ENCODE data around the gene WBP11. TPM values are rescaled to one million over a fixed set of nuclear protein-coding genes. Genes with fewer than 3 reads are reported as not detected.

Gene WBP11
- total and polyA plus RNA-seq, 2 of the 13 experiments (the other 11 are each of a cell fraction or from before 2014, with no cell fraction given) = 7.6 to 31.0 TPM

- TF ChIP-seq, protein P1, sequence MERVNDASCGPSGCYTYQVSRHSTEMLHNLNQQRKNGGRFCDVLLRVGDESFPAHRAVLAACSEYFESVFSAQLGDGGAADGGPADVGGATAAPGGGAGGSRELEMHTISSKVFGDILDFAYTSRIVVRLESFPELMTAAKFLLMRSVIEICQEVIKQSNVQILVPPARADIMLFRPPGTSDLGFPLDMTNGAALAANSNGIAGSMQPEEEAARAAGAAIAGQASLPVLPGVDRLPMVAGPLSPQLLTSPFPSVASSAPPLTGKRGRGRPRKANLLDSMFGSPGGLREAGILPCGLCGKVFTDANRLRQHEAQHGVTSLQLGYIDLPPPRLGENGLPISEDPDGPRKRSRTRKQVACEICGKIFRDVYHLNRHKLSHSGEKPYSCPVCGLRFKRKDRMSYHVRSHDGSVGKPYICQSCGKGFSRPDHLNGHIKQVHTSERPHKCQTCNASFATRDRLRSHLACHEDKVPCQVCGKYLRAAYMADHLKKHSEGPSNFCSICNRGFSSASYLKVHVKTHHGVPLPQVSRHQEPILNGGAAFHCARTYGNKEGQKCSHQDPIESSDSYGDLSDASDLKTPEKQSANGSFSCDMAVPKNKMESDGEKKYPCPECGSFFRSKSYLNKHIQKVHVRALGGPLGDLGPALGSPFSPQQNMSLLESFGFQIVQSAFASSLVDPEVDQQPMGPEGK (CRISPR knock-in tag; IDR thresholded peaks at IDR 0.05) = peak; percentile 37; the same call in 1 of the 2 replicates
- TF ChIP-seq, protein P2, sequence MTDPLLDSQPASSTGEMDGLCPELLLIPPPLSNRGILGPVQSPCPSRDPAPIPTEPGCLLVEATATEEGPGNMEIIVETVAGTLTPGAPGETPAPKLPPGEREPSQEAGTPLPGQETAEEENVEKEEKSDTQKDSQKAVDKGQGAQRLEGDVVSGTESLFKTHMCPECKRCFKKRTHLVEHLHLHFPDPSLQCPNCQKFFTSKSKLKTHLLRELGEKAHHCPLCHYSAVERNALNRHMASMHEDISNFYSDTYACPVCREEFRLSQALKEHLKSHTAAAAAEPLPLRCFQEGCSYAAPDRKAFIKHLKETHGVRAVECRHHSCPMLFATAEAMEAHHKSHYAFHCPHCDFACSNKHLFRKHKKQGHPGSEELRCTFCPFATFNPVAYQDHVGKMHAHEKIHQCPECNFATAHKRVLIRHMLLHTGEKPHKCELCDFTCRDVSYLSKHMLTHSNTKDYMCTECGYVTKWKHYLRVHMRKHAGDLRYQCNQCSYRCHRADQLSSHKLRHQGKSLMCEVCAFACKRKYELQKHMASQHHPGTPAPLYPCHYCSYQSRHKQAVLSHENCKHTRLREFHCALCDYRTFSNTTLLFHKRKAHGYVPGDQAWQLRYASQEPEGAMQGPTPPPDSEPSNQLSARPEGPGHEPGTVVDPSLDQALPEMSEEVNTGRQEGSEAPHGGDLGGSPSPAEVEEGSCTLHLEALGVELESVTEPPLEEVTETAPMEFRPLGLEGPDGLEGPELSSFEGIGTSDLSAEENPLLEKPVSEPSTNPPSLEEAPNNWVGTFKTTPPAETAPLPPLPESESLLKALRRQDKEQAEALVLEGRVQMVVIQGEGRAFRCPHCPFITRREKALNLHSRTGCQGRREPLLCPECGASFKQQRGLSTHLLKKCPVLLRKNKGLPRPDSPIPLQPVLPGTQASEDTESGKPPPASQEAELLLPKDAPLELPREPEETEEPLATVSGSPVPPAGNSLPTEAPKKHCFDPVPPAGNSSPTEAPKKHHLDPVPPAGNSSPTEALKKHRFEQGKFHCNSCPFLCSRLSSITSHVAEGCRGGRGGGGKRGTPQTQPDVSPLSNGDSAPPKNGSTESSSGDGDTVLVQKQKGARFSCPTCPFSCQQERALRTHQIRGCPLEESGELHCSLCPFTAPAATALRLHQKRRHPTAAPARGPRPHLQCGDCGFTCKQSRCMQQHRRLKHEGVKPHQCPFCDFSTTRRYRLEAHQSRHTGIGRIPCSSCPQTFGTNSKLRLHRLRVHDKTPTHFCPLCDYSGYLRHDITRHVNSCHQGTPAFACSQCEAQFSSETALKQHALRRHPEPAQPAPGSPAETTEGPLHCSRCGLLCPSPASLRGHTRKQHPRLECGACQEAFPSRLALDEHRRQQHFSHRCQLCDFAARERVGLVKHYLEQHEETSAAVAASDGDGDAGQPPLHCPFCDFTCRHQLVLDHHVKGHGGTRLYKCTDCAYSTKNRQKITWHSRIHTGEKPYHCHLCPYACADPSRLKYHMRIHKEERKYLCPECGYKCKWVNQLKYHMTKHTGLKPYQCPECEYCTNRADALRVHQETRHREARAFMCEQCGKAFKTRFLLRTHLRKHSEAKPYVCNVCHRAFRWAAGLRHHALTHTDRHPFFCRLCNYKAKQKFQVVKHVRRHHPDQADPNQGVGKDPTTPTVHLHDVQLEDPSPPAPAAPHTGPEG (CRISPR knock-in tag; IDR thresholded peaks at IDR 0.05) = no peak
- TF ChIP-seq TERF1 (CRISPR knock-in tag; IDR thresholded peaks at IDR 0.05) (no peak), CREBL2 (CRISPR knock-in tag; IDR thresholded peaks at IDR 0.05; ENCODE audit: borderline replicate concordance) (0 out of 2 replicates have a peak, but pooled peaks have one; percentile 47), FOXC1 (CRISPR knock-in tag; IDR thresholded peaks at IDR 0.05; ENCODE audit: borderline replicate concordance) (peak; percentile 59), ZNF782 (CRISPR knock-in tag; IDR thresholded peaks at IDR 0.05; ENCODE audit: borderline replicate concordance) (peak; percentile 50; the same call in 1 of the 2 replicates), YEATS2 (CRISPR knock-in tag; IDR thresholded peaks at IDR 0.05; ENCODE audit: borderline replicate concordance) (peak; percentile 91), MAFK (conservative IDR thresholded peaks at IDR 0.05 in 1 of 2, IDR thresholded peaks at IDR 0.05 in 1 of 2; ENCODE audit: low read length in 2 of 2) (peak; percentile 92 to 95), ZNF441 (CRISPR knock-in tag; IDR thresholded peaks at IDR 0.05; ENCODE audit: borderline replicate concordance) (0 out of 2 replicates have a peak, but pooled peaks have one; percentile 23), ZFP82 (CRISPR knock-in tag; IDR thresholded peaks at IDR 0.05; ENCODE audit: borderline replicate concordance) (peak; percentile 56; the same call in 1 of the 2 replicates), ZC3H4 (CRISPR knock-in tag; IDR thresholded peaks at IDR 0.05; ENCODE audit: borderline replicate concordance) (peak; percentile 58; the same call in 1 of the 2 replicates), ZBTB46 (CRISPR knock-in tag; IDR thresholded peaks at IDR 0.05; ENCODE audit: borderline replicate concordance) (no peak; the same call in 1 of the 2 replicates), ZNF570 (CRISPR knock-in tag; IDR thresholded peaks at IDR 0.05; ENCODE audit: borderline replicate concordance) (no peak; the same call in none of the 2 replicates), EED (CRISPR knock-in tag; IDR thresholded peaks at IDR 0.05) (0 out of 2 replicates have a peak, but pooled peaks have one; percentile 33), SIN3A (IDR thresholded peaks at IDR 0.05; ENCODE audit: borderline replicate concordance, low read depth, low read length) (peak; percentile 95)
Observed at GRCh38 chr12:14770496-14771461, 32.5 kb downstream of the WBP11 start (continued).
